NK-92 treated with Interleukin-12 subunit alpha and Interleukin-12 subunit beta, amount 100 ng/mL, for 24 hours (cell line): Measurements from ENCODE around the gene TRIM8.

Experiments
- DNase-seq: peaks from one replicate; lab custom pipeline; 2025; lab: John Stamatoyannopoulos, UW

TRIM8 gene

GRCh38 chr10:102701796-102702195 is 57.5 kb downstream of the TRIM8 start:
- DNase-seq: no peak

DNA sequence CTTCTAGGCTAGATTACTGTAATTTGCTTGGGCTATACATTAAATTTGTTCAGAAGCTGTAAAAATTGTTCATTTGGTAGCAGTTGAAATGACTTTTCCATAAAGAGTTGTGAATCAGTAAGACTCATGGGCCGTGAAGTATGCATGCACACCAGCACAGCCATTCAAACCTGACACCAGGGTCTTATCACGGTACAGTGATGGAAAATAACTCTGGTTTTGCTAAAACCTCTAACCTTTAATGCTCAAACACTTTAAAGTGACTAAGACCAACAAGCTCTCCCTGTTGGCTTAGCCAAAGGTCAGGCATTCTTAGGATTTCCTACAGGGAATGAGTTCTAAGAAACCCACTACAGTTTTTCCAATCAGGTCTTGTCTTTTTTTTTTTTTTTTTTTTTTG is 58.5 kb downstream of the TRIM8 start:
- no peak for DNase-seq

- no peak for DNase-seq
Observed at GRCh38 chr10:102704915-102705314, 60.6 kb downstream of the TRIM8 start.

GRCh38 chr10:102705531-102705930 is 61.3 kb downstream of the TRIM8 start:
- no peak for DNase-seq
